KOPT-K1 (cell line): ENCODE measurements around the gene GOLGA6L2.
"Not testable (repeated sequence)": the region's sequence is repeated elsewhere in the genome, so short reads cannot be mapped to it uniquely, and the experiment has no call there.

ENCODE experiments used
- H3K27ac ChIP-seq: fragments of 200-600 bp; sonication (generic); 2 replicates; pipeline ENCODE4 v1.5.1; 2016; ENCODE audit warnings: antibody characterized with exemption, mild to moderate bottlenecking, low read depth, low read length; ENCODE audit not compliant: poor library complexity, severe bottlenecking
- H3K36me3 ChIP-seq: fragments of 200-600 bp; sonication (generic); 2 replicates; pipeline ENCODE4 v1.5.1; 2017; ENCODE audit warnings: antibody characterized with exemption, mild to moderate bottlenecking, low read length, moderate library complexity; ENCODE audit not compliant: insufficient read depth
- H3K9me3 ChIP-seq: fragments of 200-600 bp; sonication (generic); 2 replicates; pipeline ENCODE4 v1.5.1; 2017; ENCODE audit warnings: antibody characterized with exemption, low read length, mild to moderate bottlenecking; ENCODE audit not compliant: insufficient read depth, poor library complexity, severe bottlenecking

The GOLGA6L2 gene

GRCh38 chr15:23412881-23413600 lies 34.0 kb downstream of the GOLGA6L2 start:
- H3K27ac ChIP-seq, H3K36me3 ChIP-seq, H3K9me3 ChIP-seq: not testable (repeated sequence)

- H3K36me3 ChIP-seq: no peaks in the 10 kb centered on the region
- no peaks in the 10 kb centered on the region for H3K9me3 ChIP-seq
Measured at GRCh38 chr15:23411841-23412240, 35.2 kb downstream of the GOLGA6L2 start.

GRCh38 chr15:23403550-23403949 lies 43.5 kb downstream of the GOLGA6L2 start:
- no peaks in the 10 kb centered on the region for H3K36me3 ChIP-seq
- H3K27ac ChIP-seq: no peak overlapping the region
- no peaks in the 10 kb centered on the region for H3K9me3 ChIP-seq

More at GRCh38 chr15:23411841-23412240, 35.2 kb downstream of the GOLGA6L2 start:
- H3K27ac ChIP-seq: no peak overlapping the region

- no peaks in the 10 kb centered on the region for H3K9me3 ChIP-seq
- H3K27ac ChIP-seq: no peak overlapping the region
- no peaks in the 10 kb centered on the region for H3K36me3 ChIP-seq
Measured at GRCh38 chr15:23402544-23402943, 44.5 kb downstream of the GOLGA6L2 start.

GRCh38 chr15:23402140-23402539 lies 44.9 kb downstream of the GOLGA6L2 start:
- Histone ChIP-seq H3K36me3 (no peaks in the 10 kb centered on the region), H3K9me3 (no peaks in the 10 kb centered on the region), H3K27ac (no peak overlapping the region)

GRCh38 chr15:23401627-23402026 lies 45.4 kb downstream of the GOLGA6L2 start:
- Histone ChIP-seq H3K27ac (no peak overlapping the region), H3K36me3 (no peaks in the 10 kb centered on the region), H3K9me3 (no peaks in the 10 kb centered on the region)

- not testable (repeated sequence) for H3K36me3 ChIP-seq, H3K9me3 ChIP-seq, H3K27ac ChIP-seq
Measured at GRCh38 chr15:23399207-23399606, 47.8 kb downstream of the GOLGA6L2 start.

- H3K27ac ChIP-seq, H3K36me3 ChIP-seq, H3K9me3 ChIP-seq: not testable (repeated sequence)
Measured at GRCh38 chr15:23398357-23398756, 48.7 kb downstream of the GOLGA6L2 start.

GRCh38 chr15:23397779-23398178 lies 49.3 kb downstream of the GOLGA6L2 start:
- Histone ChIP-seq H3K27ac (no peak overlapping the region), H3K36me3 (no peaks in the 10 kb centered on the region), H3K9me3 (no peaks in the 10 kb centered on the region)

GRCh38 chr15:23395832-23396231 lies 51.2 kb downstream of the GOLGA6L2 start:
- Histone ChIP-seq H3K36me3 (no peaks in the 10 kb centered on the region), H3K27ac (no peak overlapping the region), H3K9me3 (no peaks in the 10 kb centered on the region)

- Histone ChIP-seq H3K9me3 (no peaks in the 10 kb centered on the region), H3K36me3 (no peaks in the 10 kb centered on the region), H3K27ac (no peak overlapping the region)
Measured at GRCh38 chr15:23395030-23395692, 51.9 kb downstream of the GOLGA6L2 start.
